Psoas muscle (tissue), 8 donors: ENCODE measurements around the gene ZNF775. TPM values are rescaled to one million over a fixed set of nuclear protein-coding genes. Genes with fewer than 3 reads are reported as not detected.

Source experiments
- ATAC-seq, 4 donors: fragments of 200-7000 bp; cut with Tn5 transposase; one replicate each; pipeline ENCODE4 v1.9.1; 2020; ENCODE audit warnings: moderate library complexity in 3 of 4, mild to moderate bottlenecking in 2 of 4
- DNase-seq, 2 donors: peaks; one replicate each; pipeline ENCODE4 v3.0.0-alpha.2; 2020
- H3K27ac ChIP-seq: fragments of 200-600 bp; one replicate; pipeline ENCODE4 v1.8.0; 2022
- H3K27me3 ChIP-seq, 3 donors: fragments of 200-600 bp in 1 of 3; one replicate each; pipeline versions ENCODE4 v1.6.1 to v1.8.0; 2013 to 2022; ENCODE audit warnings: low read length in 2 of 3, mild to moderate bottlenecking in 2 of 3, moderate library complexity in 1 of 3; ENCODE audit not compliant: insufficient read depth in 3 of 3
- H3K36me3 ChIP-seq, 2 donors: fragments of 200-600 bp in 1 of 2; one replicate each; pipeline versions ENCODE4 v1.6.1 to v1.8.0; 2013 to 2022; ENCODE audit warnings: low read depth in 1 of 2, mild to moderate bottlenecking in 1 of 2, moderate library complexity in 1 of 2; ENCODE audit not compliant: insufficient read depth in 1 of 2
- H3K4me1 ChIP-seq: fragments of 200-600 bp; one replicate; pipeline ENCODE4 v1.8.0; 2022
- H3K4me3 ChIP-seq: fragments of 200-600 bp; one replicate; pipeline ENCODE4 v1.8.0; 2022; ENCODE audit warnings: mild to moderate bottlenecking
- H3K9me3 ChIP-seq: fragments of 200-600 bp; one replicate; pipeline ENCODE4 v1.8.0; 2022
- WGBS, 3 donors: extraction: QIAGEN DNeasy Blood & Tissue Kit; methylation state at CpG; one replicate each; pipeline versions ENCODE4 v1.1.6 to v1.1.7; 2013; 5-methylcytosine and 5-hydroxymethylcytosine counted together
- intact Hi-C, 2 donors: fragments of 100-400 bp; cut with DNase I; formaldehyde crosslinking; loops; one replicate each; pipeline versions ENCODE4 v1.11.0 to v1.14.2; 2022
- polyA plus RNA-seq, 3 donors: library from polyadenylated mRNA; stranded (reverse); fragments of 200-250 nt; gene quantifications; one replicate each; pipeline ENCODE4 v1.2.3, GENCODE V29; 2013
- total RNA-seq, 4 donors: library from RNA; stranded (reverse); fragmentation: NEBNext Ultra II Directional in 2 of 4; extraction: Animal tissue kit (Norgen Biotek cat#: 25700) in 2 of 4; gene quantifications; one replicate each; pipeline versions ENCODE4 v1.2.1 to v1.2.4, GENCODE V29; 2021 to 2023
- TF ChIP-seq, protein P1 (sequence below): fragments of 200-600 bp; IDR thresholded peaks from one replicate; pipeline ENCODE4 v1.8.0; 2022; ENCODE audit warnings: antibody characterized with exemption
- donor health status: healthy with polysubstance abuse.
- donor health status: DM: no; HTN: no; CAD: no; lungs with moderate emphysema.
- donor health status: Bipolar disorder and iron deficiency.
- donor health status: healthy.
- donor health status: DM: yes; HTN: yes; CAD: no.
- donor health status: DM: no; HTN: no; CAD: no.
- donor health status: DM: no; HTN: no; CAD: no.
- donor health status: DM: yes; HTN: yes; CAD: no.

Gene ZNF775
- total and polyA plus RNA-seq, 7 donors: 1.6 to 3.8 (median 2.8) TPM

- Histone ChIP-seq H3K9me3 (no peaks in the 10 kb centered on the region), H3K36me3 (no peaks in the 10 kb centered on the region), H3K4me1 (no peaks in the 10 kb centered on the region), H3K27ac (no peak overlapping the region), H3K27me3 (no peaks in the 10 kb centered on the region), H3K4me3 (no peak overlapping the region)
- DNase-seq: no peak
- no peak for ATAC-seq
- TF ChIP-seq, protein P1, sequence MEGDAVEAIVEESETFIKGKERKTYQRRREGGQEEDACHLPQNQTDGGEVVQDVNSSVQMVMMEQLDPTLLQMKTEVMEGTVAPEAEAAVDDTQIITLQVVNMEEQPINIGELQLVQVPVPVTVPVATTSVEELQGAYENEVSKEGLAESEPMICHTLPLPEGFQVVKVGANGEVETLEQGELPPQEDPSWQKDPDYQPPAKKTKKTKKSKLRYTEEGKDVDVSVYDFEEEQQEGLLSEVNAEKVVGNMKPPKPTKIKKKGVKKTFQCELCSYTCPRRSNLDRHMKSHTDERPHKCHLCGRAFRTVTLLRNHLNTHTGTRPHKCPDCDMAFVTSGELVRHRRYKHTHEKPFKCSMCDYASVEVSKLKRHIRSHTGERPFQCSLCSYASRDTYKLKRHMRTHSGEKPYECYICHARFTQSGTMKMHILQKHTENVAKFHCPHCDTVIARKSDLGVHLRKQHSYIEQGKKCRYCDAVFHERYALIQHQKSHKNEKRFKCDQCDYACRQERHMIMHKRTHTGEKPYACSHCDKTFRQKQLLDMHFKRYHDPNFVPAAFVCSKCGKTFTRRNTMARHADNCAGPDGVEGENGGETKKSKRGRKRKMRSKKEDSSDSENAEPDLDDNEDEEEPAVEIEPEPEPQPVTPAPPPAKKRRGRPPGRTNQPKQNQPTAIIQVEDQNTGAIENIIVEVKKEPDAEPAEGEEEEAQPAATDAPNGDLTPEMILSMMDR: no peak
- 92 to 94% (median 94%) methylated on average over 20 of the region's 20 CpGs for WGBS, 3 donors
- intact Hi-C loops: loop anchor here in 1 of 2 donors (5.0 kb wide), 1 partner anchor 34 kb away; no protein-coding TSS in a partner anchor
Measured at GRCh38 chr7:150396426-150396825, 17.3 kb downstream of the ZNF775 start.

- Histone ChIP-seq H3K9me3 (no peaks in the 10 kb centered on the region), H3K4me1 (no peaks in the 10 kb centered on the region), H3K27ac (no peak overlapping the region), H3K4me3 (no peak overlapping the region), H3K27me3 (no peaks in the 10 kb centered on the region), H3K36me3 (no peaks in the 10 kb centered on the region)
- intact Hi-C loops: loop anchor here in 1 of 2 donors (5.0 kb wide), 1 partner anchor 35 kb away; no protein-coding TSS in a partner anchor
- DNase-seq: no peak
- 96 to 98% (median 97%) methylated on average over 36 to 48 of the region's 48 CpGs for WGBS, 3 donors
- TF ChIP-seq, protein P1: no peak
- ATAC-seq: no peak
Measured at GRCh38 chr7:150396851-150397260, 17.7 kb downstream of the ZNF775 start.

DNA sequence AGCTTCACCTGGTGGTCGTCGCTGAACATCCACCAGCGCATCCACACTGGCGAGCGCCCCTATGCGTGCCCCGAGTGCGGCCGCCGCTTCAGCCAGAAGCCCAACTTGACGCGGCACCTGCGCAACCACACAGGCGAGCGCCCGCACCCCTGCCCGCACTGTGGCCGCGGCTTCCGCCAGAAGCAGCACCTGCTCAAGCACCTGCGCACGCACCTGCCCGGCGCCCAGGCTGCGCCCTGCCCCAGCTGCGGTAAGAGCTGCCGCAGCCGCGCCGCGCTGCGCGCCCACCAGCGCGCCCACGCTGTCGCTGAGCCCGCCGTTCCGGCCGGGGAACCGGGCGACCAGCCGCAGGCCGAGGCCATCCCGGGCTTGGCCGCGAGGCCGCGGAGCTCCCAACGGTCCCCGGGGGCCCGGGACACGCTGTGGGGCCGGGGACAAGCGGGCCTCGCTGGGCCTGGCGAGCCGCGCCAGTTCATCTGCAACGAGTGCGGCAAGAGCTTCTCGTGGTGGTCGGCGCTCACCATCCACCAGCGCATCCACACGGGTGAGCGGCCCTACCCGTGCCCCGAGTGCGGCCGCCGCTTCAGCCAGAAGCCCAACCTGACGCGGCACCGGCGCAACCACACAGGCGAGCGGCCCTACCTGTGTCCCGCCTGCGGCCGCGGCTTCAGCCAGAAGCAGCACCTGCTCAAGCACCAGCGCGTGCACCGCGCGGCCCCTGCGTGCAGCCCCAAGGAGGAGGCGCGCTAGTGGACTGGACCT, 18.4 kb downstream of the ZNF775 start:
- ATAC-seq (no peak), DNase-seq (no peak)
- 96 to 97% (median 97%) methylated on average over 83 to 91 of the region's 91 CpGs for WGBS, 3 donors

DNA sequence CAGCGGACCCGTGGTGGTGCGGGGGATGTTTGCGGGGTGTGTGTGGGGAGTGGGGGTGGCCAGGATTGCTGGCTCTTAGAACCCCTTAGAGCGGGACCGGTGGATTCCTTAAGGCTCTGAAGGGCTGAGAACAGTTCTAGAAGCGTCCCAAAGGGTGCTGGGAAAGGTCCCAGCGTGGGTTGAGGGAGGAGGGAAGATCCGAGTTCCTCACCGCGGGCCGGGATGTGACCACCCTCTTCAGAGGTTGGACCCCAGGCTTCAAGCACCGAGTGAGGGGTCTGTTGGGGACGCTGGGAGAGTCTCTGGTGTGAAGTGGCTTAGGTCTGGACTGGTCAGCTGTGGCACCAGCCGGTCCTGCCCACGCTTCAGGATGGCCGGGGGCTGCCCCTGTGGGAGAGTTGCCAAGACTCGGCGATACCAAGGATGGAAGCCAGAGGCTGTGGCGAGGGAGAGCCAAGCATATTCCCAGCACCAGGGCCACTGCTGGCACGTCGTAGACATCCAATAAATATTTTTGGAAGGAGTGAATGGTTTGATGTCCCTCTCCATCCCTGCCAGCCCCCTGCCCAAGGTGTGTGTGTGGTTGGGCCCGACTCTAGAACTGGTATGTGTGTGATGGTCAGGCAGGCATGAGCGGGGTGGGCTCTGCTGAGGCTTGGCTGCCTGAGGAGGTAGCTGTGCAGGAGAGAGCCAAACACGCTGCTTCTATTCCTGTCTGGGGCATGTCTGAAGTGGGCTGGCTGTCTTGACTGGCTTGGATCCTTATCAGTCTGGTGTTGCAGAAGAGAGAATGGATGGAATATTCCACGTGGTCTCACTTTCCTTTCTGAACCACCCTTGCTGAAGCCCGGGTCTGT, 19.2 kb downstream of the ZNF775 start:
- intact Hi-C loops: loop anchor here in 1 of 2 donors (5.0 kb wide), 1 partner anchor 36 kb away; no protein-coding TSS in a partner anchor
- TF ChIP-seq, protein P1: no peak
- no peaks in the 10 kb centered on the region for H3K9me3 ChIP-seq
- DNase-seq (no peak), ATAC-seq (peak; percentile 53 to 80 (median 75))
- 74 to 86% (median 77%) methylated on average over 27 of the region's 27 CpGs for WGBS, 3 donors
- H3K4me1 ChIP-seq: no peaks in the 10 kb centered on the region
- no peak overlapping the region for H3K27ac ChIP-seq
- H3K36me3 ChIP-seq: no peaks in the 10 kb centered on the region
- no peaks in the 10 kb centered on the region for H3K27me3 ChIP-seq
- H3K4me3 ChIP-seq: no peak overlapping the region

More for the DNA sequence above, 18.4 kb downstream of the ZNF775 start:
- Histone ChIP-seq H3K36me3 (no peaks in the 10 kb centered on the region), H3K4me3 (no peak overlapping the region), H3K27ac (no peak overlapping the region), H3K4me1 (no peaks in the 10 kb centered on the region), H3K9me3 (no peaks in the 10 kb centered on the region), H3K27me3 (no peaks in the 10 kb centered on the region)
- intact Hi-C loops: loop anchor here in 1 of 2 donors (5.0 kb wide), 1 partner anchor 35 kb away; no protein-coding TSS in a partner anchor
- TF ChIP-seq, protein P1: no peak
